ENCODE data around the gene FMC1. TPM values are rescaled to one million over a fixed set of nuclear protein-coding genes. Genes with fewer than 3 reads are reported as not detected.

The FMC1 gene
- 10 to 100 TPM in 1 of 2 experiments, 1 to 10 TPM in 1; 7.1 to 10.9 TPM for total RNA-seq

GRCh38 chr7:139341058-139341775, at the start of gene FMC1:
Gene FMC1 (plus strand): TSS chr7:139341337. CDS start chr7:139341385, 48 bp downstream.

GRCh38 chr7:139359366-139360209, 18.5 kb downstream of the FMC1 start, which contains the start of gene LUC7L2:
Gene LUC7L2 (plus strand): TSS chr7:139359894. CDS start chr7:139360262, 368 bp downstream.

Other genes with a start within 250 kb of the FMC1 start
- 100 to 1,000 TPM; 137 to 143 TPM for gene ZC3HAV1, start 231.6 kb upstream of the FMC1 start, total RNA-seq
- 10 to 100 TPM; 11.9 to 12.0 TPM for gene UBN2, start 110.1 kb upstream of the FMC1 start, total RNA-seq
- 100 to 1,000 TPM; 107 to 112 TPM for gene LUC7L2, start 18.6 kb downstream of the FMC1 start, total RNA-seq
- gene KLRG2, start 142.3 kb downstream of the FMC1 start, total RNA-seq: not detected
- not detected for gene CLEC2L, start 182.3 kb downstream of the FMC1 start, total RNA-seq

All from activated naive CD4-positive, alpha-beta T cell treated with anti-CD3 and anti-CD28 coated beads, Interleukin-2, amount 10 ng/mL, durations not matched to agents 5 hours and 36 hours (primary cell).